GM19351 (cell line): ENCODE measurements around the gene ADK.
"Not testable (repeated sequence)": the region's sequence is repeated elsewhere in the genome, so short reads cannot be mapped to it uniquely, and the experiment has no call there.

Experiments used
- ATAC-seq: cut with Tn5 transposase; IDR thresholded peaks from one replicate; pipeline ENCODE4 v1.9.1; 2021; ENCODE audit warnings: mild to moderate bottlenecking, moderate library complexity; ENCODE audit not compliant: unreplicated experiment

Gene ADK

GRCh38 chr10:74292871-74293427 lies 141.9 kb downstream of the ADK start:
- ATAC-seq, result no peak

- ATAC-seq, result no peak
Measured at GRCh38 chr10:74293686-74294371, 142.8 kb downstream of the ADK start.

GRCh38 chr10:74297389-74298080 lies 146.5 kb downstream of the ADK start:
- ATAC-seq, result no peak

- not testable (repeated sequence) for ATAC-seq
Measured at GRCh38 chr10:74300074-74300621, 149.1 kb downstream of the ADK start.

- ATAC-seq, result no peak
Measured at GRCh38 chr10:74300666-74301065, 149.6 kb downstream of the ADK start.

GRCh38 chr10:74305730-74306129 lies 154.7 kb downstream of the ADK start:
- ATAC-seq, result no peak

- ATAC-seq, result no peak
Measured at GRCh38 chr10:74306227-74306982, 155.4 kb downstream of the ADK start.

GRCh38 chr10:74307061-74307651 lies 156.1 kb downstream of the ADK start:
- ATAC-seq, result no peak

- no peak for ATAC-seq
Measured at GRCh38 chr10:74310652-74311257, 159.7 kb downstream of the ADK start.

GRCh38 chr10:74314166-74314565 lies 163.1 kb downstream of the ADK start:
- no peak for ATAC-seq

GRCh38 chr10:74320026-74320425 lies 169.0 kb downstream of the ADK start:
- no peak for ATAC-seq

- ATAC-seq, result no peak
Measured at GRCh38 chr10:74320717-74321116, 169.7 kb downstream of the ADK start.

GRCh38 chr10:74322141-74322540 lies 171.1 kb downstream of the ADK start:
- no peak for ATAC-seq

GRCh38 chr10:74322565-74322964 lies 171.5 kb downstream of the ADK start:
- ATAC-seq, result no peak

GRCh38 chr10:74328388-74328787 lies 177.4 kb downstream of the ADK start:
- no peak for ATAC-seq

GRCh38 chr10:74329873-74330272 lies 178.9 kb downstream of the ADK start:
- no peak for ATAC-seq

- ATAC-seq, result no peak
Measured at GRCh38 chr10:74330646-74331045, 179.6 kb downstream of the ADK start.

GRCh38 chr10:74332398-74332797 lies 181.4 kb downstream of the ADK start:
- ATAC-seq, result no peak

- ATAC-seq, result no peak
Measured at GRCh38 chr10:74333174-74333573, 182.2 kb downstream of the ADK start.

GRCh38 chr10:74334221-74334620 lies 183.2 kb downstream of the ADK start:
- ATAC-seq, result no peak
